Mesendoderm (in vitro differentiated cells): ENCODE data around the gene NEIL1.
A peak's percentile ranks its signal among the peaks of the same experiment; 100 is the strongest.

Experiments
- DNase-seq: peaks from one replicate; pipeline ENCODE4 v3.0.0; 2013
- H2AK5ac ChIP-seq: 2 replicates; pipeline ENCODE4 v1.6.1; 2013; ENCODE audit warnings: low read length, inconsistent platforms
- H2BK120ac ChIP-seq: 2 replicates; pipeline ENCODE4 v1.6.1; 2013; ENCODE audit warnings: low read depth, mild to moderate bottlenecking, low read length, moderate library complexity, mixed read lengths
- H2BK15ac ChIP-seq: replicated peaks from 2 replicates; pipeline ENCODE4 v1.6.1; 2013; ENCODE audit warnings: low read depth, mild to moderate bottlenecking, moderate library complexity
- H2BK5ac ChIP-seq: 2 replicates; pipeline ENCODE4 v1.6.1; 2013; ENCODE audit warnings: low read length, inconsistent platforms
- H3K18ac ChIP-seq: 2 replicates; pipeline ENCODE4 v1.6.1; 2013; ENCODE audit warnings: mild to moderate bottlenecking, low read length, mixed read lengths
- H3K23ac ChIP-seq: one replicate; pipeline ENCODE4 v1.6.1; 2013; ENCODE audit warnings: low read length
- H3K27ac ChIP-seq: 2 replicates; pipeline ENCODE4 v1.5.1; 2013; ENCODE audit warnings: low read depth, mild to moderate bottlenecking, inconsistent platforms, low read length, moderate library complexity
- H3K27me3 ChIP-seq: 2 replicates; pipeline ENCODE4 v1.6.1; 2013; ENCODE audit warnings: low read length, control low read depth, mild to moderate bottlenecking, inconsistent platforms; ENCODE audit not compliant: insufficient read depth, poor library complexity
- H3K36me3 ChIP-seq: 2 replicates; pipeline ENCODE4 v1.6.1; 2013; ENCODE audit warnings: low read length, inconsistent platforms; ENCODE audit not compliant: control insufficient read depth, insufficient read depth
- H3K4ac ChIP-seq: one replicate; pipeline ENCODE4 v1.6.1; 2013; ENCODE audit warnings: low read depth, mild to moderate bottlenecking, low read length, moderate library complexity
- H3K4me1 ChIP-seq: 2 replicates; pipeline ENCODE4 v1.6.1; 2013; ENCODE audit warnings: low read depth, low read length, inconsistent platforms; ENCODE audit not compliant: control insufficient read depth
- H3K4me2 ChIP-seq: 2 replicates; pipeline ENCODE4 v1.6.1; 2013; ENCODE audit warnings: low read length
- H3K4me3 ChIP-seq: 2 replicates; pipeline ENCODE4 v1.5.1; 2013; ENCODE audit warnings: mild to moderate bottlenecking, low read length
- H3K56ac ChIP-seq: one replicate; pipeline ENCODE4 v1.6.1; 2013; ENCODE audit warnings: low read length
- H3K79me1 ChIP-seq: 2 replicates; pipeline ENCODE4 v1.6.1; 2013; ENCODE audit warnings: low read length, inconsistent platforms
- H3K79me2 ChIP-seq: 2 replicates; pipeline ENCODE4 v1.6.1; 2013; ENCODE audit warnings: mild to moderate bottlenecking, low read length; ENCODE audit not compliant: control insufficient read depth, insufficient read depth
- H3K9ac ChIP-seq: 2 replicates; pipeline ENCODE4 v1.6.1; 2013; ENCODE audit warnings: low read length, inconsistent platforms
- H4K5ac ChIP-seq: one replicate; pipeline ENCODE4 v1.6.1; 2013; ENCODE audit warnings: low read length
- H4K8ac ChIP-seq: one replicate; pipeline ENCODE4 v1.6.1; 2013; ENCODE audit warnings: low read depth, mild to moderate bottlenecking, control low read depth, low read length, moderate library complexity
- WGBS: extraction: QIAGEN DNeasy Blood & Tissue Kit; methylation state at CpG from one replicate; pipeline ENCODE4 v1.1.7; 2013; ENCODE audit warnings: low lambda C conversion rate, missing lambda C conversion rate; ENCODE audit not compliant: insufficient coverage; ENCODE audit errors: extremely low coverage; 5-methylcytosine and 5-hydroxymethylcytosine counted together

NEIL1 gene

GRCh38 chr15:75367913-75368688, 21.3 kb downstream of the NEIL1 start, which contains the start of gene MAN2C1:
TSS of gene MAN2C1 (minus strand) at chr15:75368607. CDS start at chr15:75368583, 24 bp downstream.
- Histone ChIP-seq H3K23ac (no peak within 1 kb of the TSS), H3K56ac (peak within 1 kb of the TSS; percentile 97), H4K8ac (peak within 1 kb of the TSS; percentile 91), H2BK120ac (no peak within 1 kb of the TSS), H3K27ac (peak within 1 kb of the TSS; percentile 97), H3K4ac (peak within 1 kb of the TSS; percentile 75), H3K79me1 (peaks cover 6% of the 10 kb centered on the region), H2AK5ac (no peak within 1 kb of the TSS), H4K5ac (no peak within 1 kb of the TSS), H3K27me3 (no peaks in the 10 kb centered on the region), H3K79me2 (no peaks in the 10 kb centered on the region), H3K18ac (peak within 1 kb of the TSS; percentile 69), H3K4me1 (peaks cover 3% of the 10 kb centered on the region), H3K4me3 (peak within 1 kb of the TSS; percentile 45), H2BK15ac (no peak within 1 kb of the TSS), H2BK5ac (peak within 1 kb of the TSS; percentile 29), H3K4me2 (peak within 1 kb of the TSS; percentile 49), H3K36me3 (peaks cover 5% of the 10 kb centered on the region), H3K9ac (peak within 1 kb of the TSS; percentile 92)
- WGBS: no CpG with 5 or more reads among the region's 67 CpGs
- DNase-seq: peak; percentile 99

DNA sequence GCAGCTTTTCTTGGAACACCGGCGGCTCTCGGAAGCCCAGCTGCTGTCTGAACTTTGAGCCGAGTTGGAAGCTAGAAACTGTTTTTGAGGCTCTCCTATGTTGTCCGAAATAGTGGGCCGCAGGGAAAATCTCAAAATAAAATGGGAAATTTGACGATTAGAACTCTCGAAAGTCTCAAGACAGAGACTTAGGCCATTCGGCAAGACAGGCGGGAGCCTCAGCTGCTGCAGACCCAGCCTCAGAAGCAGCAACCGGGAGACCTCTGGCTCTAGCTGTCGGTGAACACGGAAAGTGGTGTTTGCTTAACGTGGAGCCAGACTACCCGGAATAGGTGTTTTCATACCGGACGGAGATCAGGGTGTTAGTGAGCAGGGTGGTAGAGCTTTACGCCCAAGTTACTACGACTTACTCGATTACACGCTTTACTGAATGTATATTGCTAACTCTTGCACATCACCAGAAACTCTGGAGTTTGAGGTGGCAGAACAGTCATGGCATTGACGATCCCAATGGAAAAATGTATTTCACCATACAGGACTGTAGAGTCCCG, 21.9 kb downstream of the NEIL1 start:
- peaks cover 5% of the 10 kb centered on the region for H3K36me3 ChIP-seq
- H3K27ac ChIP-seq: peak overlapping the region; percentile 97

DNA sequence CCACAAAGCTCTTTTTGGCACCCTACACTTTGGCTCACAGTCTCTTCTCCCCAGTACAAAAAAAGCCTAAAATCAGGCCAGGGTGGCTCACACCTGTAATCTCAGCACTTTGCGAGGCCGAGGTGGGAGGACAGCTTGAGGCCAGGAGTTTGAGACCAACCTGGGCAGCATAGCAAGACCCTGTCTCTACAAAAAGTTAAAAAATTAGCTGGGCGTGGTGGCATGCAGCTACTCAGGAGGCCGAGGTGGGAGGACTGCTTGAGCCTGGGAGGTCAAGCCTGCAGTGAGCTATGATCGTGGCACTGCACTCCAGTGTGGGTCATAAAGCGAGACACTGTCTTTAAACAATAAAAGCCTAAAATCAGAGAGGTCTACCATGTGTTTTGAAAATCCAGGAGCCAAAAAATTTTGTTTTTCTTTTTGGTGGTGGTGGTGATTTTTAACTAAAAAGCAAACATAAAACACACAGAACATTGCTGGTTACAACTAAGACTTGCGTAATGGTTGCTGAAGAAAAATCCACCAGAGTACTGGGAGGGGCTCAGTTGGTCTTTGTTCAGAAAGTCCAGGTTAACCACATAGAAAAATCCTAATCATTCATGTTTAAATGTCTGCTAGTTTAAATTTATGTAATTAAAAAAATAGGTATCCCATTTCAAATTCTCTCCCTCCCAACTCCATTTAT, 23.2 kb downstream of the NEIL1 start:
- Histone ChIP-seq H3K27me3 (no peaks in the 10 kb centered on the region), H2BK15ac (no peak overlapping the region), H2BK5ac (no peak overlapping the region), H3K56ac (no peak overlapping the region), H3K18ac (no peak overlapping the region), H4K8ac (no peak overlapping the region), H4K5ac (no peak overlapping the region), H3K79me1 (peaks cover 6% of the 10 kb centered on the region), H2AK5ac (no peak overlapping the region), H3K4me2 (no peak overlapping the region), H3K4me1 (peaks cover 3% of the 10 kb centered on the region), H3K27ac (no peak overlapping the region), H3K9ac (no peak overlapping the region), H3K23ac (no peak overlapping the region), H3K79me2 (no peaks in the 10 kb centered on the region), H3K36me3 (peaks cover 7% of the 10 kb centered on the region), H3K4ac (no peak overlapping the region), H2BK120ac (no peak overlapping the region), H3K4me3 (no peak overlapping the region)
- no peak for DNase-seq
- WGBS: no CpG with 5 or more reads among the region's 7 CpGs

More for the DNA sequence above, 21.9 kb downstream of the NEIL1 start:
- no peak overlapping the region for H3K4ac ChIP-seq
- peaks cover 6% of the 10 kb centered on the region for H3K79me1 ChIP-seq
- no peaks in the 10 kb centered on the region for H3K27me3 ChIP-seq
- H4K5ac ChIP-seq: no peak overlapping the region
- H3K79me2 ChIP-seq: no peaks in the 10 kb centered on the region
- DNase-seq: no peak
- peak overlapping the region; percentile 43 for H3K4me2 ChIP-seq
- H4K8ac ChIP-seq: no peak overlapping the region
- H3K23ac ChIP-seq: no peak overlapping the region
- H3K9ac ChIP-seq: peak overlapping the region; percentile 92
- no peak overlapping the region for H3K18ac ChIP-seq
- H2BK5ac ChIP-seq: no peak overlapping the region
- no peak overlapping the region for H2AK5ac ChIP-seq
- peak overlapping the region; percentile 97 for H3K56ac ChIP-seq
- peak overlapping the region; percentile 45 for H3K4me3 ChIP-seq
- WGBS: no CpG with 5 or more reads among the region's 23 CpGs
- peaks cover 3% of the 10 kb centered on the region for H3K4me1 ChIP-seq
- no peak overlapping the region for H2BK15ac ChIP-seq
- H2BK120ac ChIP-seq: no peak overlapping the region

- Histone ChIP-seq H4K8ac (no peak overlapping the region), H3K36me3 (peaks cover 9% of the 10 kb centered on the region), H3K79me1 (peaks cover 6% of the 10 kb centered on the region), H3K4me2 (no peak overlapping the region), H3K79me2 (no peaks in the 10 kb centered on the region), H2BK15ac (no peak overlapping the region), H3K23ac (no peak overlapping the region), H3K4ac (no peak overlapping the region), H2BK5ac (no peak overlapping the region), H3K4me1 (peaks cover 3% of the 10 kb centered on the region), H3K56ac (no peak overlapping the region), H3K9ac (no peak overlapping the region), H3K27ac (no peak overlapping the region), H4K5ac (no peak overlapping the region), H3K4me3 (no peak overlapping the region), H2BK120ac (no peak overlapping the region), H3K27me3 (no peaks in the 10 kb centered on the region), H2AK5ac (no peak overlapping the region), H3K18ac (no peak overlapping the region)
- no CpG with 5 or more reads among the region's 1 CpG for WGBS
- DNase-seq: no peak
Observed at GRCh38 chr15:75371486-75371885, 24.6 kb downstream of the NEIL1 start.

DNA sequence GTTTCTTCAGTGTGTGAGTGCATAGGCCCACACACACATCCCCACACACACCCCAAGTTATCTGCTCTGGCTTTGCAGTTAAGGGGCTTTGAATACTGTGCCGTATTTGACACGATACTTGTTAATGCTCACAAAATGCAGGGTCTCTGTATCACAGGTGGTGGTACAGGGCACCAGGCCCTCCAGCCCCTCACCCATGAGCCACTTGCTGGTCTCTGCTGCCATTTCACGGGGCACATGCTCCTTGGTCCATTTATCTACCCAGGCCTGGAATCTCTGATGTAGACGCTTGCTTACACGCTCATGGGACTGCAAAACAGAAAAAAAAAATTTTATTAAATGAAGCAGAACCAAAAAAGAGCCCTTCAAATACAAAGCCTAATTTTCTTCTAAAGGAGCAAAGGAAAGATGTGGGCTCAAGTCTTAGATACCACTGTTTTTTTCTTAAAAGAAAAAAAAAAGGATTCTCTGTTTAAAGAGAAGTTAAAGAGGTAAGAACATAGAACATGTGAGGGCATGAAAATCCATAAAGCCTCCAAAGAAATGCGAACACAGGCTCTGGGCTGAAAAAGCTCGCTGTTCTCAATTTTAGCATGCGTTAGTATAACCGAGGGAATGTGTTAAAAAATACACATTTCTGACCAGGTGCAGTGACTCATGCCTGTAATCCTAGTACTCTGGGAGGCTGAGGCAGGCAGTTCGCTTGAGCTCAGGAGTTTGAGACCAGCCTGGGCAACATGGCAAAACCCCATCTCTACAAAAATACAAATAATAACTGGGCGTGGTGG, 25.3 kb downstream of the NEIL1 start:
- H3K4me2 ChIP-seq: no peak overlapping the region
- H4K8ac ChIP-seq: no peak overlapping the region
- no peak overlapping the region for H2BK5ac ChIP-seq
- no peak overlapping the region for H3K4me3 ChIP-seq
- H4K5ac ChIP-seq: no peak overlapping the region
- no peak overlapping the region for H2AK5ac ChIP-seq
- no peak for DNase-seq
- H3K79me2 ChIP-seq: no peaks in the 10 kb centered on the region
- WGBS: no CpG with 5 or more reads among the region's 11 CpGs
- H3K36me3 ChIP-seq: peaks cover 9% of the 10 kb centered on the region
- H3K18ac ChIP-seq: no peak overlapping the region
- no peak overlapping the region for H3K9ac ChIP-seq
- no peak overlapping the region for H3K56ac ChIP-seq
- no peak overlapping the region for H3K27ac ChIP-seq
- H3K4ac ChIP-seq: no peak overlapping the region
- no peak overlapping the region for H3K23ac ChIP-seq
- peaks cover 6% of the 10 kb centered on the region for H3K79me1 ChIP-seq
- H2BK120ac ChIP-seq: no peak overlapping the region
- no peak overlapping the region for H2BK15ac ChIP-seq
- H3K27me3 ChIP-seq: no peaks in the 10 kb centered on the region
- peaks cover 3% of the 10 kb centered on the region for H3K4me1 ChIP-seq
